ENCODE measurements around the gene PITPNC1. TPM values are rescaled to one million over a fixed set of nuclear protein-coding genes. Genes with fewer than 3 reads are reported as not detected.
A peak's percentile ranks its signal among the peaks of the same experiment; 100 is the strongest.

The PITPNC1 gene
- total and polyA plus RNA-seq, 2 of the 13 experiments (the other 11 are each of a cell fraction or from before 2014, with no cell fraction given), result 4.1 to 5.7 TPM

DNA sequence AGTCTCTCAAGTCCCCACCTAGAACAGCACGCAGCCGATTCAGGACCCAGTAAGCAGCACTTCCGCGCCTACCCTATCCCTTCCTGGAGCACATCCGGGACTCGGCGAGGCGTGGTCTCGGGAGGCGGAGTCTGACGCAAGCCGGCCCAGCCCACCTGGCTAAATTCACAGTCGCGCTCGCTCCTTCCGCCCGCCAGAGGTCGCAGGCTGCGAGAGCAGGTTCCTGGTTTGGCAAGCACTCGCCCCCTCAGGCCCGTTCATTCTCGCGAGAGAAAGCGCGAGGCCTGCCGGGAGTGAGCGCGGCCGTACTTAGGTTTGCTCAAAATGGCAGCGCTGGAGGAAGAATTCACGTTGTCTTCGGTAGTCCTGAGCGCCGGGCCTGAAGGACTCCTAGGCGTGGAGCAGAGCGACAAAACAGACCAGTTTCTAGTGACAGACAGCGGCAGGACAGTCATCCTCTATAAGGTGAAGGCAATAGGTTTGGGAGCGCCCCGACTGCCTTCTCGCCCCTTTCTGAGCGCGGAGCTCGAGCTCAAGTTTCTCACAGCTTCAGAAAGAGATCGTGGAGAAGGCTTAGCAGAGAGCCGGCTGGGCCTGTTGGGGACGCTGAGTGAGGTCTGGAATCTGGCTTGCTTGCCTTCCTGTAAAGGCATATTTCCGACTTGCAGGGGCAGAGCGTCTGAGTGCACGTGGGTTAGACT is 340.7 kb downstream of the PITPNC1 start, which contains the start of gene NOL11 (continued):
- TF ChIP-seq, protein P1, sequence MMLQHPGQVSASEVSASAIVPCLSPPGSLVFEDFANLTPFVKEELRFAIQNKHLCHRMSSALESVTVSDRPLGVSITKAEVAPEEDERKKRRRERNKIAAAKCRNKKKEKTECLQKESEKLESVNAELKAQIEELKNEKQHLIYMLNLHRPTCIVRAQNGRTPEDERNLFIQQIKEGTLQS (CRISPR knock-in tag; IDR thresholded peaks at IDR 0.05), result peak; percentile 68; the same call in 1 of the 2 replicates
- peak; percentile 78; the same call in 1 of the 2 replicates for TF ChIP-seq MTA1 (CRISPR knock-in tag; IDR thresholded peaks at IDR 0.05; ENCODE audit: borderline replicate concordance)
- peak; percentile 25; the same call in 1 of the 2 replicates for TF ChIP-seq WIZ (CRISPR knock-in tag; IDR thresholded peaks at IDR 0.05)
- TF ChIP-seq TAF15 (IDR thresholded peaks at IDR 0.05; ENCODE audit: low read depth, low read length, poor library complexity, severe bottlenecking), result peak; percentile 55
- TF ChIP-seq, protein P2, sequence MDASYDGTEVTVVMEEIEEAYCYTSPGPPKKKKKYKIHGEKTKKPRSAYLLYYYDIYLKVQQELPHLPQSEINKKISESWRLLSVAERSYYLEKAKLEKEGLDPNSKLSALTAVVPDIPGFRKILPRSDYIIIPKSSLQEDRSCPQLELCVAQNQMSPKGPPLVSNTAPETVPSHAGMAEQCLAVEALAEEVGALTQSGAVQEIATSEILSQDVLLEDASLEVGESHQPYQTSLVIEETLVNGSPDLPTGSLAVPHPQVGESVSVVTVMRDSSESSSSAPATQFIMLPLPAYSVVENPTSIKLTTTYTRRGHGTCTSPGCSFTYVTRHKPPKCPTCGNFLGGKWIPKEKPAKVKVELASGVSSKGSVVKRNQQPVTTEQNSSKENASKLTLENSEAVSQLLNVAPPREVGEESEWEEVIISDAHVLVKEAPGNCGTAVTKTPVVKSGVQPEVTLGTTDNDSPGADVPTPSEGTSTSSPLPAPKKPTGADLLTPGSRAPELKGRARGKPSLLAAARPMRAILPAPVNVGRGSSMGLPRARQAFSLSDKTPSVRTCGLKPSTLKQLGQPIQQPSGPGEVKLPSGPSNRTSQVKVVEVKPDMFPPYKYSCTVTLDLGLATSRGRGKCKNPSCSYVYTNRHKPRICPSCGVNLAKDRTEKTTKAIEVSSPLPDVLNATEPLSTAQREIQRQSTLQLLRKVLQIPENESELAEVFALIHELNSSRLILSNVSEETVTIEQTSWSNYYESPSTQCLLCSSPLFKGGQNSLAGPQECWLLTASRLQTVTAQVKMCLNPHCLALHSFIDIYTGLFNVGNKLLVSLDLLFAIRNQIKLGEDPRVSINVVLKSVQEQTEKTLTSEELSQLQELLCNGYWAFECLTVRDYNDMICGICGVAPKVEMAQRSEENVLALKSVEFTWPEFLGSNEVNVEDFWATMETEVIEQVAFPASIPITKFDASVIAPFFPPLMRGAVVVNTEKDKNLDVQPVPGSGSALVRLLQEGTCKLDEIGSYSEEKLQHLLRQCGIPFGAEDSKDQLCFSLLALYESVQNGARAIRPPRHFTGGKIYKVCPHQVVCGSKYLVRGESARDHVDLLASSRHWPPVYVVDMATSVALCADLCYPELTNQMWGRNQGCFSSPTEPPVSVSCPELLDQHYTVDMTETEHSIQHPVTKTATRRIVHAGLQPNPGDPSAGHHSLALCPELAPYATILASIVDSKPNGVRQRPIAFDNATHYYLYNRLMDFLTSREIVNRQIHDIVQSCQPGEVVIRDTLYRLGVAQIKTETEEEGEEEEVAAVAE (CRISPR knock-in tag; IDR thresholded peaks at IDR 0.05; ENCODE audit: borderline replicate concordance), result peak; percentile 69
- TF ChIP-seq BHLHE40 (IDR thresholded peaks at IDR 0.05; ENCODE audit: low read length), result peak; percentile 57; the same call in 1 of the 2 replicates
- peak; percentile 100 for TF ChIP-seq ZNF501 (CRISPR knock-in tag; IDR thresholded peaks at IDR 0.05)
- no peak; the same call in 1 of the 2 replicates for TF ChIP-seq GPN1 (CRISPR knock-in tag; IDR thresholded peaks at IDR 0.05; ENCODE audit: borderline replicate concordance)
- peak; percentile 80; the same call in 1 of the 2 replicates for TF ChIP-seq REL (CRISPR knock-in tag; conservative IDR thresholded peaks at IDR 0.05)
- TF ChIP-seq DNMT1 (CRISPR knock-in tag; IDR thresholded peaks at IDR 0.05), result peak; percentile 33; the same call in 1 of the 2 replicates
- no peak; the same call in 1 of the 2 replicates for TF ChIP-seq ZMYM2 (CRISPR knock-in tag; IDR thresholded peaks at IDR 0.05)
- TF ChIP-seq, protein P3, sequence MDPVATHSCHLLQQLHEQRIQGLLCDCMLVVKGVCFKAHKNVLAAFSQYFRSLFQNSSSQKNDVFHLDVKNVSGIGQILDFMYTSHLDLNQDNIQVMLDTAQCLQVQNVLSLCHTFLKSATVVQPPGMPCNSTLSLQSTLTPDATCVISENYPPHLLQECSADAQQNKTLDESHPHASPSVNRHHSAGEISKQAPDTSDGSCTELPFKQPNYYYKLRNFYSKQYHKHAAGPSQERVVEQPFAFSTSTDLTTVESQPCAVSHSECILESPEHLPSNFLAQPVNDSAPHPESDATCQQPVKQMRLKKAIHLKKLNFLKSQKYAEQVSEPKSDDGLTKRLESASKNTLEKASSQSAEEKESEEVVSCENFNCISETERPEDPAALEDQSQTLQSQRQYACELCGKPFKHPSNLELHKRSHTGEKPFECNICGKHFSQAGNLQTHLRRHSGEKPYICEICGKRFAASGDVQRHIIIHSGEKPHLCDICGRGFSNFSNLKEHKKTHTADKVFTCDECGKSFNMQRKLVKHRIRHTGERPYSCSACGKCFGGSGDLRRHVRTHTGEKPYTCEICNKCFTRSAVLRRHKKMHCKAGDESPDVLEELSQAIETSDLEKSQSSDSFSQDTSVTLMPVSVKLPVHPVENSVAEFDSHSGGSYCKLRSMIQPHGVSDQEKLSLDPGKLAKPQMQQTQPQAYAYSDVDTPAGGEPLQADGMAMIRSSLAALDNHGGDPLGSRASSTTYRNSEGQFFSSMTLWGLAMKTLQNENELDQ (CRISPR knock-in tag; IDR thresholded peaks at IDR 0.05; ENCODE audit: borderline replicate concordance), result no peak
- TF ChIP-seq SNRNP70 (IDR thresholded peaks at IDR 0.05; ENCODE audit: low read depth, low read length), result no peak
- TF ChIP-seq ZFP82 (CRISPR knock-in tag; IDR thresholded peaks at IDR 0.05; ENCODE audit: borderline replicate concordance), result no peak; the same call in 1 of the 2 replicates
- peak; percentile 92; the same call in 1 of the 2 replicates for TF ChIP-seq ZNF724P (CRISPR knock-in tag; IDR thresholded peaks at IDR 0.05; ENCODE audit: borderline replicate concordance)
- peak; percentile 92 for TF ChIP-seq ZNF451 (CRISPR knock-in tag; IDR thresholded peaks at IDR 0.05)
- TF ChIP-seq, protein P4, sequence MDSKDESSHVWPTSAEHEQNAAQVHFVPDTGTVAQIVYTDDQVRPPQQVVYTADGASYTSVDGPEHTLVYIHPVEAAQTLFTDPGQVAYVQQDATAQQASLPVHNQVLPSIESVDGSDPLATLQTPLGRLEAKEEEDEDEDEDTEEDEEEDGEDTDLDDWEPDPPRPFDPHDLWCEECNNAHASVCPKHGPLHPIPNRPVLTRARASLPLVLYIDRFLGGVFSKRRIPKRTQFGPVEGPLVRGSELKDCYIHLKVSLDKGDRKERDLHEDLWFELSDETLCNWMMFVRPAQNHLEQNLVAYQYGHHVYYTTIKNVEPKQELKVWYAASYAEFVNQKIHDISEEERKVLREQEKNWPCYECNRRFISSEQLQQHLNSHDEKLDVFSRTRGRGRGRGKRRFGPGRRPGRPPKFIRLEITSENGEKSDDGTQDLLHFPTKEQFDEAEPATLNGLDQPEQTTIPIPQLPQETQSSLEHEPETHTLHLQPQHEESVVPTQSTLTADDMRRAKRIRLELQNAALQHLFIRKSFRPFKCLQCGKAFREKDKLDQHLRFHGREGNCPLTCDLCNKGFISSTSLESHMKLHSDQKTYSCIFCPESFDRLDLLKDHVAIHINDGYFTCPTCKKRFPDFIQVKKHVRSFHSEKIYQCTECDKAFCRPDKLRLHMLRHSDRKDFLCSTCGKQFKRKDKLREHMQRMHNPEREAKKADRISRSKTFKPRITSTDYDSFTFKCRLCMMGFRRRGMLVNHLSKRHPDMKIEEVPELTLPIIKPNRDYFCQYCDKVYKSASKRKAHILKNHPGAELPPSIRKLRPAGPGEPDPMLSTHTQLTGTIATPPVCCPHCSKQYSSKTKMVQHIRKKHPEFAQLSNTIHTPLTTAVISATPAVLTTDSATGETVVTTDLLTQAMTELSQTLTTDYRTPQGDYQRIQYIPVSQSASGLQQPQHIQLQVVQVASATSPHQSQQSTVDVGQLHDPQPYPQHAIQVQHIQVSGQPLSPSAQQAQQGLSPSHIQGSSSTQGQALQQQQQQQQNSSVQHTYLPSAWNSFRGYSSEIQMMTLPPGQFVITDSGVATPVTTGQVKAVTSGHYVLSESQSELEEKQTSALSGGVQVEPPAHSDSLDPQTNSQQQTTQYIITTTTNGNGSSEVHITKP (CRISPR knock-in tag; IDR thresholded peaks at IDR 0.05; ENCODE audit: low read depth), result peak; percentile 84
- no peak; the same call in 1 of the 2 replicates for TF ChIP-seq ZNF383 (CRISPR knock-in tag; IDR thresholded peaks at IDR 0.05; ENCODE audit: borderline replicate concordance)
